ENCODE measurements around the gene THADA.

- TF ChIP-seq CTCF (IDR thresholded peaks at IDR 0.05; ENCODE audit: low read length) (no peak), EZH2 (IDR thresholded peaks at IDR 0.05; ENCODE audit: borderline replicate concordance, low read length) (no peak)
These were observed 206.0 kb downstream of the THADA start for GRCh38 chr2:43389581-43390466.
